A673 (cell line): ENCODE measurements around the gene MED13. TPM values are rescaled to one million over a fixed set of nuclear protein-coding genes. Genes with fewer than 3 reads are reported as not detected.

Experiments
- BruUV-seq: library from RNA; stranded (reverse); fragments of 400-500 nt; replicated peaks from 2 replicates; lab custom pipeline; 2021; lab: Mats Ljungman, UMichigan
- CTCF ChIA-PET: fragments of 300-600 bp; sonication (Branson Sonifier 250); formaldehyde crosslinking; loops from one replicate; lab custom pipeline; 2022; ENCODE audit warnings: antibody characterized with exemption; lab: Charles Lee
- POLR2A ChIA-PET: fragments of 300-600 bp; sonication (Branson Sonifier 250); formaldehyde crosslinking; loops from one replicate; lab custom pipeline; 2022; ENCODE audit warnings: antibody characterized with exemption; ENCODE audit not compliant: low non-redundant PET; lab: Charles Lee
- DNase-seq: peaks from one replicate; pipeline ENCODE4 v3.0.0-alpha.2; 2015; ENCODE audit warnings: low spot score
- H3K27ac ChIP-seq: fragments of 200-600 bp; sonication (generic); 2 replicates; pipeline ENCODE4 v1.5.1; 2016; ENCODE audit warnings: mixed run types, low read depth, mild to moderate bottlenecking, mixed read lengths, antibody characterized with exemption, low read length; ENCODE audit not compliant: poor library complexity, severe bottlenecking
- H3K27me3 ChIP-seq: fragments of 200-600 bp; sonication (generic); replicated peaks from 2 replicates; pipeline ENCODE4 v1.6.1; 2017; ENCODE audit warnings: mixed run types, low read depth, mild to moderate bottlenecking, mixed read lengths, antibody characterized with exemption, low read length; ENCODE audit not compliant: insufficient read depth, poor library complexity
- H3K36me3 ChIP-seq: fragments of 200-600 bp; sonication (generic); 2 replicates; pipeline ENCODE4 v1.6.1; 2016; ENCODE audit warnings: mixed run types, mild to moderate bottlenecking, mixed read lengths, antibody characterized with exemption, low read length; ENCODE audit not compliant: insufficient read depth, poor library complexity, severe bottlenecking
- H3K4me1 ChIP-seq: fragments of 200-600 bp; sonication (generic); 2 replicates; pipeline ENCODE4 v1.6.1; 2017; ENCODE audit warnings: mixed run types, mild to moderate bottlenecking, mixed read lengths, antibody characterized with exemption, low read length; ENCODE audit not compliant: insufficient read depth, poor library complexity, severe bottlenecking
- H3K4me3 ChIP-seq: fragments of 200-600 bp; sonication (generic); 2 replicates; pipeline ENCODE4 v1.5.1; 2016; ENCODE audit warnings: low read depth, mixed run types, mild to moderate bottlenecking, mixed read lengths, low read length; ENCODE audit not compliant: poor library complexity, severe bottlenecking
- H3K9me3 ChIP-seq: fragments of 200-600 bp; sonication (generic); 2 replicates; pipeline ENCODE4 v1.6.1; 2016; ENCODE audit warnings: mixed run types, low read depth, mild to moderate bottlenecking, mixed read lengths, antibody characterized with exemption, low read length; ENCODE audit not compliant: poor library complexity, severe bottlenecking
- CTCF ChIP-seq: fragments of 300-800, 200-600 bp; sonication (generic); conservative IDR thresholded peaks from 2 replicates; pipeline ENCODE4 v1.5.1; 2017; ENCODE audit warnings: low read depth, mild to moderate bottlenecking, antibody characterized with exemption, low read length, moderate library complexity, mixed read lengths
- EZH2 ChIP-seq: fragments of 200-600 bp; sonication (generic); IDR thresholded peaks from 2 replicates; pipeline ENCODE4 v1.6.1; 2017; ENCODE audit warnings: borderline replicate concordance, low read depth, mild to moderate bottlenecking, mixed read lengths, antibody characterized with exemption, low read length; ENCODE audit not compliant: poor library complexity, severe bottlenecking
- intact Hi-C: fragments of 100-400 bp; cut with micrococcal nuclease; formaldehyde crosslinking; loops from one replicate; pipeline ENCODE4 v1.10.0; 2022; ENCODE audit not compliant: unreplicated experiment
- total RNA-seq: library from RNA; stranded (reverse); gene quantifications from 2 replicates; pipeline ENCODE4 v1.2.3, GENCODE V29; 2021

Gene MED13
- total RNA-seq, 1 experiment from 2014 or later, result 65.0 TPM

GRCh38 chr17:62052765-62053338, 12.2 kb downstream of the MED13 start:
- Histone ChIP-seq H3K27me3 (no peaks in the 10 kb centered on the region), H3K9me3 (no peaks in the 10 kb centered on the region), H3K27ac (no peak overlapping the region), H3K4me1 (peaks cover 5% of the 10 kb centered on the region), H3K36me3 (peaks cover 50% of the 10 kb centered on the region), H3K4me3 (no peak overlapping the region)
- BruUV-seq, result no TSS peak
- intact Hi-C loops, result no loop called here
- TF ChIP-seq CTCF (no peak), EZH2 (no peak)
- DNase-seq, result no peak
- ChIA-PET POLR2A (interaction anchor here (0.6 kb wide), 1 partner anchor 189 kb away, joined by 7 read pairs; no protein-coding TSS in a partner anchor), CTCF (no interaction called here)

GRCh38 chr17:62051053-62051452, 14.0 kb downstream of the MED13 start:
- intact Hi-C loops, result no loop called here
- DNase-seq, result no peak
- Histone ChIP-seq H3K9me3 (no peaks in the 10 kb centered on the region), H3K27ac (no peak overlapping the region), H3K36me3 (peaks cover 44% of the 10 kb centered on the region), H3K27me3 (no peaks in the 10 kb centered on the region), H3K4me1 (no peaks in the 10 kb centered on the region), H3K4me3 (no peak overlapping the region)
- TF ChIP-seq EZH2 (no peak), CTCF (no peak)
- no TSS peak for BruUV-seq
- ChIA-PET CTCF (no interaction called here), POLR2A (no interaction called here)

- BruUV-seq, result no TSS peak
- no peak for DNase-seq
- no peak overlapping the region for H3K4me3 ChIP-seq
- H3K27ac ChIP-seq, result no peak overlapping the region
- ChIA-PET CTCF (no interaction called here), POLR2A (interaction anchor here (0.7 kb wide), 1 partner anchor 13 kb away, joined by 11 read pairs; no protein-coding TSS in a partner anchor)
- TF ChIP-seq EZH2 (no peak), CTCF (no peak)
- H3K9me3 ChIP-seq, result no peaks in the 10 kb centered on the region
- H3K27me3 ChIP-seq, result no peaks in the 10 kb centered on the region
- no peaks in the 10 kb centered on the region for H3K4me1 ChIP-seq
- intact Hi-C loops, result no loop called here
- peaks cover 48% of the 10 kb centered on the region for H3K36me3 ChIP-seq
Measured at GRCh38 chr17:62049299-62049698, 15.8 kb downstream of the MED13 start.
